GM12864 (cell line): ENCODE results near the gene FAM209A.

Experiments used
- DNase-seq: peaks from one replicate; pipeline ENCODE4 v3.0.0-alpha.2; 2011; ENCODE audit warnings: low read depth
- H3K4me3 ChIP-seq: 2 replicates; pipeline ENCODE4 v1.5.1; 2011; ENCODE audit warnings: mild to moderate bottlenecking, low read depth, low read length, control low read depth
- TF ChIP-seq, protein P1 (sequence below): IDR thresholded peaks from 2 replicates; pipeline ENCODE4 v1.5.1; 2011; ENCODE audit warnings: low read depth, mild to moderate bottlenecking, moderate library complexity, low read length, control low read depth, inconsistent platforms; ENCODE audit errors: missing control alignments

The FAM209A gene

GRCh38 chr20:56565511-56565910, 41.0 kb downstream of the FAM209A start:
- TF ChIP-seq, protein P1, sequence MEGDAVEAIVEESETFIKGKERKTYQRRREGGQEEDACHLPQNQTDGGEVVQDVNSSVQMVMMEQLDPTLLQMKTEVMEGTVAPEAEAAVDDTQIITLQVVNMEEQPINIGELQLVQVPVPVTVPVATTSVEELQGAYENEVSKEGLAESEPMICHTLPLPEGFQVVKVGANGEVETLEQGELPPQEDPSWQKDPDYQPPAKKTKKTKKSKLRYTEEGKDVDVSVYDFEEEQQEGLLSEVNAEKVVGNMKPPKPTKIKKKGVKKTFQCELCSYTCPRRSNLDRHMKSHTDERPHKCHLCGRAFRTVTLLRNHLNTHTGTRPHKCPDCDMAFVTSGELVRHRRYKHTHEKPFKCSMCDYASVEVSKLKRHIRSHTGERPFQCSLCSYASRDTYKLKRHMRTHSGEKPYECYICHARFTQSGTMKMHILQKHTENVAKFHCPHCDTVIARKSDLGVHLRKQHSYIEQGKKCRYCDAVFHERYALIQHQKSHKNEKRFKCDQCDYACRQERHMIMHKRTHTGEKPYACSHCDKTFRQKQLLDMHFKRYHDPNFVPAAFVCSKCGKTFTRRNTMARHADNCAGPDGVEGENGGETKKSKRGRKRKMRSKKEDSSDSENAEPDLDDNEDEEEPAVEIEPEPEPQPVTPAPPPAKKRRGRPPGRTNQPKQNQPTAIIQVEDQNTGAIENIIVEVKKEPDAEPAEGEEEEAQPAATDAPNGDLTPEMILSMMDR, result no peak
- DNase-seq, result no peak
- no peak overlapping the region for H3K4me3 ChIP-seq

DNA sequence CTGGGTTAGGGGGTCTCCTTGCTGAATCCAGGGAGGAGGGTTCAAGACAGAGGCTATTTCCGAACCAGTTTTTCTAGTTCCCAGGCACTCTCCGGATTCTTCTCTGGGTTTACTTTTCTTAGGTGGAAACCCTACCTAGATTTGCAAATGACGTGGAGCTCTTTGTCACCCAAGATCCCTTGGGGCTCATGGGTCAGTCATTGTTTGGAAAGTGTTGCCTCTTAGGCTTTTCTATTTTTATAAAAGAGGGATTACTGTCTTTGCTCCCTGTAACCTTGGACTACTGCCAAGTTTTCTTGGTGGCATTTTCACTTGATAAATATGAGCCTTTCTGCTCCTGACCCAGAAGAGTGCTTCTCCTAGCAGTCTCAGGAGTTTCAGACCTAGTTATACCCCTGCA, 42.1 kb downstream of the FAM209A start:
- no peak overlapping the region for H3K4me3 ChIP-seq
- DNase-seq, result no peak
- TF ChIP-seq, protein P1, result no peak

DNA sequence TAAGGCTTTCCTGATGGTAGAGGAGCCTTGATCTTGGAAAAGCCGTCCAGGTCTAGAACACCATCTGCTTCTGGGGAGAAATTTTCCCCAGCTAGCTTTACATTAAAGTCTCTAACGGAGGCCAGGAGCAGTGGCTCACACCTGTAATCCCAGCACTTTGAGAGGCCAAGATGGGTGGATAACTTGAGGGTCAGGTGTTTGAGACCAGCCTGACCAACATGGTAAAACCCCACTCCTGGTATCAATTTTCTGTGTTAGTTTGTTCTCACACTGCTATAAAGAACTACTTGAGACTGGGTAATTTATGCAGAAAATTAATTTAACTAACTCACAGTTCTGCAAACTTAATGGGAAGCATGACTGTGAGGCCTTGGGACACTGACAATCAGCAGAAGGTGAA, 46.3 kb downstream of the FAM209A start:
- no peak for DNase-seq
- no peak overlapping the region for H3K4me3 ChIP-seq
- TF ChIP-seq, protein P1, result no peak

DNA sequence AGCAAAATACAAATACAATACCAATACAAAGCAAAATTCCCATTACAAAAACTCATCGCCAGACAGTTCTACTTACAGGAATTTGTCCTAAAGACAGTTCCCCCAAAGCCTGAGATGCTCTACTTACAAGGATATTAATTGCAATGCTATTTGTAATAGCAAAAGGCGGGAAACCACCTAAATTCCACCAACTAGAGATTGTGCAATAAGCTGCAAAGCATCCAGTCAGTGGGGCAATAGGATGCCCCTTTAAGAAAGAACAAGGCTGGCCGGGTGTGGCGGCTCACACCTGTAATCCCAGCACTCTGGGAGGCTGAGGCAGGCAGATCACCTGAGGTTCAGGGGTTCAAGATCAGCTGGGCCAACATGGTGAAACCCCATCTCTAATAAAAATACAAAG, 47.6 kb downstream of the FAM209A start:
- TF ChIP-seq, protein P1, result no peak
- DNase-seq, result no peak
- no peak overlapping the region for H3K4me3 ChIP-seq

DNA sequence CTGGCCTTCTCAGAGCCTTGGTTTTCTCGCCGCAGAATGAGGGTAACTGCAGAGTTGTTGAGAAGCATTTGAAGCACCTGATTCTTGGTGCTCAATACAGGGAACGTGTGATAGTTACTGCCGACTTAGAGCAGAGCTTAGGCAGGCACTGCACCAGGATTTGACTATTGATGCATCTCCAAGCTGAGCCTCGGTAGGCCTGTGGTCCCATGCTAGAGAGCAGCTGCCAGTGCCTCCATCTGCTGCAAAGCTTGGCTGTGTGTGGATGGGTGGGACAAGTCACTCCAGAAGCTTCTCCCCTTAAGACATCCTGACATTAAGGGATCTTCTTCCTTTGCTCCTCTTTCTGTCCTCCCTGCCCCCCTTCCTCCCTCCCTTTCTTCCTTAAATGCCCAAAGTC, 49.4 kb downstream of the FAM209A start:
- no peak for DNase-seq
- TF ChIP-seq, protein P1, result no peak
- H3K4me3 ChIP-seq, result no peak overlapping the region

GRCh38 chr20:56574531-56575142, 50.1 kb downstream of the FAM209A start:
- H3K4me3 ChIP-seq, result no peak overlapping the region
- TF ChIP-seq, protein P1, result no peak
- DNase-seq, result no peak

- no peak overlapping the region for H3K4me3 ChIP-seq
- TF ChIP-seq, protein P1, result no peak
- DNase-seq, result no peak
Measured at GRCh38 chr20:56575157-56575556, 50.6 kb downstream of the FAM209A start.
